WTC11 (cell line): ENCODE results near the gene ACSF2. TPM values are rescaled to one million over a fixed set of nuclear protein-coding genes. Genes with fewer than 3 reads are reported as not detected.

Source experiments
- ATAC-seq: fragments of 200-7000 bp; cut with Tn5 transposase; 2 replicates; pipeline ENCODE4 v1.10.0; 2021; ENCODE audit warnings: mild to moderate bottlenecking, moderate library complexity
- CTCF ChIA-PET: fragments of 300-600 bp; sonication (Branson Sonifier 250); formaldehyde crosslinking; loops from one replicate; lab custom pipeline; 2021; ENCODE audit warnings: antibody characterized with exemption; lab: Charles Lee
- POLR2A ChIA-PET: fragments of 350-600 bp; sonication (Branson Sonifier 250); formaldehyde crosslinking; loops from one replicate; lab custom pipeline; 2021; ENCODE audit warnings: antibody characterized with exemption; lab: Charles Lee
- DNase-seq: peaks from one replicate; pipeline ENCODE4 v3.0.0; 2021; ENCODE audit warnings: low spot score
- H3K27ac Mint-ChIP-seq: 2 replicates; pipeline ENCODE4 v1.8.0; 2021; ENCODE audit warnings: mixed read lengths
- H3K27me3 Mint-ChIP-seq: 2 replicates; pipeline ENCODE4 v1.8.0; 2021; ENCODE audit warnings: low read depth, mild to moderate bottlenecking, moderate library complexity, mixed read lengths
- H3K36me3 Mint-ChIP-seq: 2 replicates; pipeline ENCODE4 v1.8.0; 2021; ENCODE audit warnings: mixed read lengths
- H3K4me1 Mint-ChIP-seq: 2 replicates; pipeline ENCODE4 v1.8.0; 2022; ENCODE audit warnings: mixed read lengths
- H3K4me3 Mint-ChIP-seq: 2 replicates; pipeline ENCODE4 v1.8.0; 2021; ENCODE audit warnings: mild to moderate bottlenecking, moderate library complexity, mixed read lengths
- H3K9me3 Mint-ChIP-seq: 2 replicates; pipeline ENCODE4 v1.8.0; 2021; ENCODE audit warnings: mixed read lengths
- ATF1 ChIP-seq: sonication (generic); formaldehyde crosslinking; IDR thresholded peaks from 2 replicates; pipeline ENCODE4 v1.8.1; 2023; ENCODE audit warnings: mild to moderate bottlenecking, moderate library complexity, missing genetic modification reagents
- GRHL2 ChIP-seq: fragments of 250-450 bp; sonication (Bioruptor Pico); IDR thresholded peaks from 2 replicates; pipeline ENCODE4 v1.8.0; 2022; ENCODE audit warnings: mild to moderate bottlenecking, moderate library complexity; ENCODE audit not compliant: insufficient replicate concordance, severe bottlenecking
- JAZF1 ChIP-seq: fragments of 250-450 bp; sonication (Bioruptor Pico); IDR thresholded peaks from 2 replicates; pipeline ENCODE4 v1.9.0; 2021; ENCODE audit warnings: moderate library complexity, mild to moderate bottlenecking, inconsistent platforms
- KAT7 ChIP-seq: sonication (generic); formaldehyde crosslinking; IDR thresholded peaks from 2 replicates; pipeline ENCODE4 v1.8.1; 2023; ENCODE audit warnings: missing genetic modification reagents, mild to moderate bottlenecking, borderline replicate concordance
- NFE2L1 ChIP-seq: sonication (generic); formaldehyde crosslinking; IDR thresholded peaks from 2 replicates; pipeline ENCODE4 v1.8.1; 2023; ENCODE audit warnings: missing genetic modification reagents
- NFYB ChIP-seq: sonication (generic); formaldehyde crosslinking; conservative IDR thresholded peaks from 2 replicates; pipeline ENCODE4 v1.8.0; 2022; ENCODE audit warnings: low read depth, missing genetic modification reagents
- PRDM15 ChIP-seq: sonication (generic); formaldehyde crosslinking; IDR thresholded peaks from 2 replicates; pipeline ENCODE4 v1.8.0; 2022; ENCODE audit warnings: missing genetic modification reagents
- PREB ChIP-seq: sonication (generic); formaldehyde crosslinking; IDR thresholded peaks from 2 replicates; pipeline ENCODE4 v1.8.1; 2022; ENCODE audit warnings: mild to moderate bottlenecking, missing genetic modification reagents, moderate library complexity, borderline replicate concordance
- RELA ChIP-seq: sonication (generic); formaldehyde crosslinking; IDR thresholded peaks from 2 replicates; pipeline ENCODE4 v1.8.1; 2022; ENCODE audit warnings: missing genetic modification reagents, mild to moderate bottlenecking, borderline replicate concordance
- TCF7 ChIP-seq: sonication (generic); formaldehyde crosslinking; IDR thresholded peaks from 2 replicates; pipeline ENCODE4 v1.8.0; 2022; ENCODE audit warnings: mild to moderate bottlenecking, low read depth, missing genetic modification reagents, moderate library complexity
- TEAD4 ChIP-seq: sonication (generic); formaldehyde crosslinking; IDR thresholded peaks from 2 replicates; pipeline ENCODE4 v1.8.0; 2022; ENCODE audit warnings: mild to moderate bottlenecking, missing genetic modification reagents
- TP53 ChIP-seq: sonication (generic); formaldehyde crosslinking; IDR thresholded peaks from 2 replicates; pipeline ENCODE4 v1.8.1; 2023; ENCODE audit warnings: mild to moderate bottlenecking, missing genetic modification reagents
- USF1 ChIP-seq: sonication (generic); formaldehyde crosslinking; IDR thresholded peaks from 2 replicates; pipeline ENCODE4 v1.8.0; 2022; ENCODE audit warnings: mild to moderate bottlenecking, missing genetic modification reagents
- ZMAT4 ChIP-seq: fragments of 250-450 bp; sonication (Bioruptor Pico); IDR thresholded peaks from 2 replicates; pipeline ENCODE4 v1.9.0; 2021; ENCODE audit warnings: mild to moderate bottlenecking
- ZNF219 ChIP-seq: sonication (generic); formaldehyde crosslinking; IDR thresholded peaks from 2 replicates; pipeline ENCODE4 v1.8.0; 2023; ENCODE audit warnings: missing genetic modification reagents, mild to moderate bottlenecking, borderline replicate concordance
- ZNF263 ChIP-seq: sonication (generic); formaldehyde crosslinking; IDR thresholded peaks from 2 replicates; pipeline ENCODE4 v1.8.1; 2022; ENCODE audit warnings: low read depth, mild to moderate bottlenecking, moderate library complexity, missing genetic modification reagents
- ZNF512 ChIP-seq: sonication (generic); formaldehyde crosslinking; IDR thresholded peaks from 2 replicates; pipeline ENCODE4 v1.8.1; 2022; ENCODE audit warnings: missing genetic modification reagents, borderline replicate concordance
- total RNA-seq: library from RNA; stranded (reverse); gene quantifications from 3 replicates; pipeline ENCODE4 v1.2.3, GENCODE V29; 2021
- TF ChIP-seq, protein P1 (sequence below): fragments of 250-450 bp; sonication (Bioruptor Pico); IDR thresholded peaks from 2 replicates; pipeline ENCODE4 v1.8.0; 2021; ENCODE audit warnings: mild to moderate bottlenecking
- TF ChIP-seq, protein P2 (sequence below): sonication (generic); formaldehyde crosslinking; IDR thresholded peaks from 2 replicates; pipeline ENCODE4 v1.8.1; 2023; ENCODE audit warnings: mild to moderate bottlenecking, missing genetic modification reagents

ACSF2 gene
- total RNA-seq, 1 experiment from 2014 or later, result 19.9 TPM

- TF ChIP-seq USF1 (CRISPR knock-in tag) (no peak), JAZF1 (no peak), ZNF219 (CRISPR knock-in tag) (no peak), ZMAT4 (CRISPR knock-in tag) (no peak), PREB (CRISPR knock-in tag) (no peak), ZNF263 (CRISPR knock-in tag) (no peak), ATF1 (CRISPR knock-in tag) (no peak), TEAD4 (CRISPR knock-in tag) (no peak), KAT7 (CRISPR knock-in tag) (no peak), NFE2L1 (CRISPR knock-in tag) (no peak), PRDM15 (CRISPR knock-in tag) (no peak), GRHL2 (CRISPR knock-in tag) (no peak)
- TF ChIP-seq, protein P1, sequence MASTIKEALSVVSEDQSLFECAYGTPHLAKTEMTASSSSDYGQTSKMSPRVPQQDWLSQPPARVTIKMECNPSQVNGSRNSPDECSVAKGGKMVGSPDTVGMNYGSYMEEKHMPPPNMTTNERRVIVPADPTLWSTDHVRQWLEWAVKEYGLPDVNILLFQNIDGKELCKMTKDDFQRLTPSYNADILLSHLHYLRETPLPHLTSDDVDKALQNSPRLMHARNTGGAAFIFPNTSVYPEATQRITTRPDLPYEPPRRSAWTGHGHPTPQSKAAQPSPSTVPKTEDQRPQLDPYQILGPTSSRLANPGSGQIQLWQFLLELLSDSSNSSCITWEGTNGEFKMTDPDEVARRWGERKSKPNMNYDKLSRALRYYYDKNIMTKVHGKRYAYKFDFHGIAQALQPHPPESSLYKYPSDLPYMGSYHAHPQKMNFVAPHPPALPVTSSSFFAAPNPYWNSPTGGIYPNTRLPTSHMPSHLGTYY (CRISPR knock-in tag), result no peak
- TF ChIP-seq, protein P2, sequence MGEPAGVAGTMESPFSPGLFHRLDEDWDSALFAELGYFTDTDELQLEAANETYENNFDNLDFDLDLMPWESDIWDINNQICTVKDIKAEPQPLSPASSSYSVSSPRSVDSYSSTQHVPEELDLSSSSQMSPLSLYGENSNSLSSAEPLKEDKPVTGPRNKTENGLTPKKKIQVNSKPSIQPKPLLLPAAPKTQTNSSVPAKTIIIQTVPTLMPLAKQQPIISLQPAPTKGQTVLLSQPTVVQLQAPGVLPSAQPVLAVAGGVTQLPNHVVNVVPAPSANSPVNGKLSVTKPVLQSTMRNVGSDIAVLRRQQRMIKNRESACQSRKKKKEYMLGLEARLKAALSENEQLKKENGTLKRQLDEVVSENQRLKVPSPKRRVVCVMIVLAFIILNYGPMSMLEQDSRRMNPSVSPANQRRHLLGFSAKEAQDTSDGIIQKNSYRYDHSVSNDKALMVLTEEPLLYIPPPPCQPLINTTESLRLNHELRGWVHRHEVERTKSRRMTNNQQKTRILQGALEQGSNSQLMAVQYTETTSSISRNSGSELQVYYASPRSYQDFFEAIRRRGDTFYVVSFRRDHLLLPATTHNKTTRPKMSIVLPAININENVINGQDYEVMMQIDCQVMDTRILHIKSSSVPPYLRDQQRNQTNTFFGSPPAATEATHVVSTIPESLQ (CRISPR knock-in tag), result no peak
Measured at GRCh38 chr17:50514388-50514787, 88.4 kb downstream of the ACSF2 start (continued).

- ATAC-seq, result peak; percentile 40; the same call in 1 of the 2 replicates
Measured at GRCh38 chr17:50514936-50515702, 89.1 kb downstream of the ACSF2 start.

More at GRCh38 chr17:50514936-50515702, 89.1 kb downstream of the ACSF2 start:
- CTCF ChIA-PET, result interaction anchor here (0.7 to 1.8 kb wide), 5 partner anchors 11 to 346 kb away, joined by 3 to 5 read pairs (median 4); partner anchors contain the start of gene EPN3
- H3K9me3 Mint-ChIP-seq, result no peaks in the 10 kb centered on the region
- H3K27me3 Mint-ChIP-seq, result peaks cover 3% of the 10 kb centered on the region
- peak overlapping the region; percentile 37 for H3K27ac Mint-ChIP-seq
- H3K36me3 Mint-ChIP-seq, result no peaks in the 10 kb centered on the region
- TF ChIP-seq RELA (CRISPR knock-in tag) (no peak), TP53 (CRISPR knock-in tag) (no peak), NFYB (CRISPR knock-in tag) (no peak), ZNF512 (no peak), TCF7 (CRISPR knock-in tag) (no peak)
- POLR2A ChIA-PET, result no interaction called here
- DNase-seq, result no peak
- no peak overlapping the region for H3K4me3 Mint-ChIP-seq
- peaks cover 21% of the 10 kb centered on the region for H3K4me1 Mint-ChIP-seq
